ENCODE data around the gene DNMT1. TPM values are rescaled to one million over a fixed set of nuclear protein-coding genes. Genes with fewer than 3 reads are reported as not detected.
A peak's percentile ranks its signal among the peaks of the same experiment; 100 is the strongest.
"Not testable (repeated sequence)": the region's sequence is repeated elsewhere in the genome, so short reads cannot be mapped to it uniquely, and the experiment has no call there.

DNMT1 gene
- total RNA-seq, 1 experiment from 2014 or later = 140 TPM

GRCh38 chr19:10222201-10222890 lies 27.6 kb upstream of the DNMT1 start:
- DNase-seq (ENCODE audit: low read depth) = no peak

- no peak for DNase-seq (ENCODE audit: low read depth)
These were observed 25.9 kb upstream of the DNMT1 start for GRCh38 chr19:10220695-10221094.

- DNase-seq (ENCODE audit: low read depth) = peak; percentile 85
These were observed 24.9 kb upstream of the DNMT1 start for GRCh38 chr19:10219678-10220077.

GRCh38 chr19:10217085-10217484 lies 22.3 kb upstream of the DNMT1 start:
- DNase-seq (ENCODE audit: low read depth) = no peak

GRCh38 chr19:10214784-10215183 lies 20.0 kb upstream of the DNMT1 start:
- no peak for DNase-seq (ENCODE audit: low read depth)

GRCh38 chr19:10211691-10212090 lies 16.9 kb upstream of the DNMT1 start:
- no peak for DNase-seq (ENCODE audit: low read depth)

GRCh38 chr19:10211061-10211460 lies 16.3 kb upstream of the DNMT1 start:
- DNase-seq (ENCODE audit: low read depth) = no peak

GRCh38 chr19:10209315-10209714 lies 14.6 kb upstream of the DNMT1 start:
- peak; percentile 76 for DNase-seq (ENCODE audit: low read depth)

GRCh38 chr19:10207026-10207425 lies 12.3 kb upstream of the DNMT1 start:
- DNase-seq (ENCODE audit: low read depth) = no peak

- peak; percentile 72 for DNase-seq (ENCODE audit: low read depth)
These were observed 11.6 kb upstream of the DNMT1 start for GRCh38 chr19:10206226-10206885.

GRCh38 chr19:10205636-10206035 lies 10.9 kb upstream of the DNMT1 start:
- DNase-seq (ENCODE audit: low read depth) = no peak

- DNase-seq (ENCODE audit: low read depth) = no peak
These were observed 8.9 kb upstream of the DNMT1 start for GRCh38 chr19:10203686-10204085.

- no peak for DNase-seq (ENCODE audit: low read depth)
These were observed 6.4 kb upstream of the DNMT1 start for GRCh38 chr19:10201176-10201575.

GRCh38 chr19:10200101-10200500 lies 5.3 kb upstream of the DNMT1 start:
- not testable (repeated sequence) for DNase-seq (ENCODE audit: low read depth)

GRCh38 chr19:10198889-10199644 lies 4.3 kb upstream of the DNMT1 start:
- DNase-seq (ENCODE audit: low read depth) = not testable (repeated sequence)

- DNase-seq (ENCODE audit: low read depth) = no peak
These were observed 406 bp upstream of the DNMT1 start for GRCh38 chr19:10195199-10195519.

GRCh38 chr19:10193790-10194499 lies 808 bp downstream of the DNMT1 start:
- peak; percentile 69 for DNase-seq (ENCODE audit: low read depth)

- DNase-seq (ENCODE audit: low read depth) = no peak
These were observed 1.8 kb downstream of the DNMT1 start for GRCh38 chr19:10192922-10193321.

- peak; percentile 44 for DNase-seq (ENCODE audit: low read depth)
These were observed 3.4 kb downstream of the DNMT1 start for GRCh38 chr19:10191347-10191746.

- no peak for DNase-seq (ENCODE audit: low read depth)
These were observed 4.7 kb downstream of the DNMT1 start for GRCh38 chr19:10190026-10190425.

- DNase-seq (ENCODE audit: low read depth) = no peak
These were observed 5.1 kb downstream of the DNMT1 start for GRCh38 chr19:10189616-10190015.

GRCh38 chr19:10187315-10187714 lies 7.4 kb downstream of the DNMT1 start:
- DNase-seq (ENCODE audit: low read depth) = no peak
